ENCODE data around the gene YES1. TPM values are rescaled to one million over a fixed set of nuclear protein-coding genes. Genes with fewer than 3 reads are reported as not detected.
A peak's percentile ranks its signal among the peaks of the same experiment; 100 is the strongest.

YES1 gene
- 7.4 and 12.0 TPM in 2 replicates for polyA plus RNA-seq
- polyA minus RNA-seq, result 18.4 and 20.5 TPM in 2 replicates

GRCh38 chr18:811892-812375 is at the start of gene YES1:
Gene YES1, minus strand, starts transcription at chr18:812242. Its CDS starts 55,415 bp downstream, at chr18:756827.
- no peaks in the 10 kb centered on the region for H3F3A ChIP-seq (ENCODE audit: insufficient read depth, low read length, poor library complexity, severe bottlenecking)
- H3K27me3 ChIP-seq (ENCODE audit: insufficient read depth, low read depth, low read length), result peaks cover 5% of the 10 kb centered on the region
- peaks cover 22% of the 10 kb centered on the region for H3K79me2 ChIP-seq (replicated peaks; ENCODE audit: insufficient read depth, low read length)
- TF ChIP-seq SMC3 (conservative IDR thresholded peaks at IDR 0.05; ENCODE audit: poor library complexity) (no peak), POLR2AphosphoS5 (IDR thresholded peaks at IDR 0.05) (no peak), RAD21 (conservative IDR thresholded peaks at IDR 0.05) (no peak), EZH2 (IDR thresholded peaks at IDR 0.05; ENCODE audit: borderline replicate concordance, insufficient read depth, low read length, poor library complexity, severe bottlenecking) (no peak), CTCF (IDR thresholded peaks at IDR 0.05; ENCODE audit: poor library complexity, severe bottlenecking) (no peak), EP300 (conservative IDR thresholded peaks at IDR 0.05; ENCODE audit: poor library complexity, severe bottlenecking) (no peak)
- H3K9me3 ChIP-seq (ENCODE audit: low read length), result no peaks in the 10 kb centered on the region
- H2AFZ ChIP-seq (ENCODE audit: low read depth, low read length), result peak within 1 kb of the TSS; percentile 87
- no peaks in the 10 kb centered on the region for H4K20me1 ChIP-seq (ENCODE audit: insufficient read depth)
- no peaks in the 10 kb centered on the region for H3K9me2 ChIP-seq (ENCODE audit: insufficient read depth, low read length)
- peak within 1 kb of the TSS; percentile 18 for H3K4me2 ChIP-seq (ENCODE audit: low read length)
- H3K4me3 ChIP-seq (ENCODE audit: low read length), result peak within 1 kb of the TSS; percentile 81
- H3K27ac ChIP-seq (ENCODE audit: low read length), result no peak within 1 kb of the TSS
- no peaks in the 10 kb centered on the region for H3K36me3 ChIP-seq (ENCODE audit: insufficient read depth, low read length)
- peak within 1 kb of the TSS; percentile 61 for H3K9ac ChIP-seq (ENCODE audit: low read length)

DNA sequence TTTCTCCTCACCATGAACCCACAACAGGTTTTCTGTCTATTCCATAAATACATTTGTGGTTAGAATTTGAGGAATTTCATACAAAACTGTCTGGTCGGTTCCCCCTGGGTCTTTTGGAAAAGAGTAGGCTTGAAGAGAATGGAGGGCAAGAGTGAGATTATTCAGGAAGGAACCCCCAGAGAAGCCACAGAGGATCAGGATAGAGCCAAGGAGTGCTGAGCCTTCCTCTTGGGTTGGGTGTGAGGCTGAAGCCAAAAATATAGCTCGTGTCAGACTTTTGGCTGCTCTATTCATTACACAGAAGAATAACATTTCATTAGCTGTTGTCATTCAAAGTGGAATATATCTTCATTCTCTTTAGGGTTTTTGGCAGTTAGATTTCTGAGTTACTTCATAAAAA is 45.9 kb upstream of the YES1 start:
- no peak overlapping the region for H3K4me2 ChIP-seq (ENCODE audit: low read length)

More for the DNA sequence above, 45.9 kb upstream of the YES1 start:
- H3K9me2 ChIP-seq (ENCODE audit: insufficient read depth, low read length), result no peaks in the 10 kb centered on the region
- no peaks in the 10 kb centered on the region for H3K79me2 ChIP-seq (replicated peaks; ENCODE audit: insufficient read depth, low read length)
- no peaks in the 10 kb centered on the region for H3K27me3 ChIP-seq (ENCODE audit: insufficient read depth, low read depth, low read length)
- no peak overlapping the region for H3K27ac ChIP-seq (ENCODE audit: low read length)
- no peak overlapping the region for H3K4me3 ChIP-seq (ENCODE audit: low read length)
- H3K9me3 ChIP-seq (ENCODE audit: low read length), result no peaks in the 10 kb centered on the region
- no peaks in the 10 kb centered on the region for H3K36me3 ChIP-seq (ENCODE audit: insufficient read depth, low read length)
- H4K20me1 ChIP-seq (ENCODE audit: insufficient read depth), result no peaks in the 10 kb centered on the region
- no peak overlapping the region for H3K9ac ChIP-seq (ENCODE audit: low read length)
- TF ChIP-seq POLR2AphosphoS5 (IDR thresholded peaks at IDR 0.05) (no peak), EZH2 (IDR thresholded peaks at IDR 0.05; ENCODE audit: borderline replicate concordance, insufficient read depth, low read length, poor library complexity, severe bottlenecking) (no peak), SMC3 (conservative IDR thresholded peaks at IDR 0.05; ENCODE audit: poor library complexity) (no peak), TAF1 (IDR thresholded peaks at IDR 0.05; ENCODE audit: low read depth) (no peak), REST (IDR thresholded peaks at IDR 0.05; ENCODE audit: borderline replicate concordance) (no peak), CTCF (IDR thresholded peaks at IDR 0.05; ENCODE audit: poor library complexity, severe bottlenecking) (no peak), RAD21 (conservative IDR thresholded peaks at IDR 0.05) (no peak)
- no peak overlapping the region for H2AFZ ChIP-seq (ENCODE audit: low read depth, low read length)
- no peaks in the 10 kb centered on the region for H3F3A ChIP-seq (ENCODE audit: insufficient read depth, low read length, poor library complexity, severe bottlenecking)

Data from neural cell (in vitro differentiated cells).